DLD1 (cell line): ENCODE measurements around the gene RNGTT.
"Not testable (repeated sequence)": the region's sequence is repeated elsewhere in the genome, so short reads cannot be mapped to it uniquely, and the experiment has no call there.

ENCODE experiments used
- in situ Hi-C: cut with HindIII; loops from 2 replicates; pipeline ENCODE4 v1.10.0; 2017; ENCODE audit warnings: low sequenced_read_pairs

The RNGTT gene

GRCh38 chr6:88825856-88826255 is 137.6 kb downstream of the RNGTT start:
- in situ Hi-C loops, result no loop called here

GRCh38 chr6:88823998-88824397 is 139.4 kb downstream of the RNGTT start:
- in situ Hi-C loops, result no loop called here

- in situ Hi-C loops, result no loop called here
Observed at GRCh38 chr6:88815491-88815890, 147.9 kb downstream of the RNGTT start.

- in situ Hi-C loops, result no loop called here
Observed at GRCh38 chr6:88814909-88815308, 148.5 kb downstream of the RNGTT start.

GRCh38 chr6:88813045-88813444 is 150.4 kb downstream of the RNGTT start:
- in situ Hi-C loops, result no loop called here

GRCh38 chr6:88810701-88811100 is 152.7 kb downstream of the RNGTT start:
- in situ Hi-C loops, result no loop called here

GRCh38 chr6:88810089-88810488 is 153.3 kb downstream of the RNGTT start:
- in situ Hi-C loops, result no loop called here

- in situ Hi-C loops, result no loop called here
Observed at GRCh38 chr6:88808381-88808780, 155.0 kb downstream of the RNGTT start.

- in situ Hi-C loops, result no loop called here
Observed at GRCh38 chr6:88807622-88808021, 155.8 kb downstream of the RNGTT start.

- in situ Hi-C loops, result no loop called here
Observed at GRCh38 chr6:88806728-88807127, 156.7 kb downstream of the RNGTT start.

- in situ Hi-C loops, result no loop called here
Observed at GRCh38 chr6:88804701-88805100, 158.7 kb downstream of the RNGTT start.

- in situ Hi-C loops, result no loop called here
Observed at GRCh38 chr6:88785478-88785877, 177.9 kb downstream of the RNGTT start.

GRCh38 chr6:88780714-88781389 is 182.6 kb downstream of the RNGTT start:
- in situ Hi-C loops, result no loop called here

GRCh38 chr6:88775866-88776571 is 187.4 kb downstream of the RNGTT start:
- in situ Hi-C loops, result no loop called here

GRCh38 chr6:88768114-88768513 is 195.3 kb downstream of the RNGTT start:
- in situ Hi-C loops, result not testable (repeated sequence)

GRCh38 chr6:88764081-88764480 is 199.3 kb downstream of the RNGTT start:
- in situ Hi-C loops, result no loop called here

GRCh38 chr6:88763160-88763559 is 200.3 kb downstream of the RNGTT start:
- in situ Hi-C loops, result no loop called here

- in situ Hi-C loops, result no loop called here
Observed at GRCh38 chr6:88761237-88762031, 202.0 kb downstream of the RNGTT start.

- in situ Hi-C loops, result no loop called here
Observed at GRCh38 chr6:88760091-88760490, 203.3 kb downstream of the RNGTT start.

GRCh38 chr6:88750936-88751335 is 212.5 kb downstream of the RNGTT start:
- in situ Hi-C loops, result no loop called here

- in situ Hi-C loops, result no loop called here
Observed at GRCh38 chr6:88749849-88750248, 213.6 kb downstream of the RNGTT start.

- in situ Hi-C loops, result no loop called here
Observed at GRCh38 chr6:88748141-88748540, 215.3 kb downstream of the RNGTT start.
